ENCODE results near the gene MEGF11.

GRCh38 chr15:66296186-66296585 is 42.6 kb upstream of the MEGF11 start:
- TF ChIP-seq GATA2 (IDR thresholded peaks at IDR 0.05; ENCODE audit: low read depth, low read length) (no peak), GATA3 (IDR thresholded peaks at IDR 0.05; ENCODE audit: low read depth, low read length) (no peak)
